Measurements from ENCODE around the gene SWI5.

DNA sequence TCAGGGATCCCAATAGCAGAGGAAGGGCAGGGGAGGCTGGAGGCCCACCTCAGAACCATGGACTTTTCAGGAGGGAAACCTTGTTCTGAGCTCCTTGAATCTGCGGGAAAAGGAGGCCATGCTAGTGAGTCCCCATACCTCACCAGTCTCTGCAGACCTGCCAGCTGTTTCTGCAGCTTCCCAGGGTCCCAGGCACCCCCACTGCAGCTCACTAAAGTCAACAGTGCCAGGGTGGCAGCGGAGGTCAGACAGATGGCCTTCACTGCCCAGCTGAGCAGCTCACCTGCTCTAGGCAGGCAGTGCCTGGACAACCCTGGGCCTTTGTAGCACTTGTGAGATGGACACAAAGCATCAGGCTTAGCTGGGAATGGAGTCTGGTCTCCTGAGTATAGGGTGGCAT lies 59.8 kb downstream of the SWI5 start:
- TF ChIP-seq, protein P1, sequence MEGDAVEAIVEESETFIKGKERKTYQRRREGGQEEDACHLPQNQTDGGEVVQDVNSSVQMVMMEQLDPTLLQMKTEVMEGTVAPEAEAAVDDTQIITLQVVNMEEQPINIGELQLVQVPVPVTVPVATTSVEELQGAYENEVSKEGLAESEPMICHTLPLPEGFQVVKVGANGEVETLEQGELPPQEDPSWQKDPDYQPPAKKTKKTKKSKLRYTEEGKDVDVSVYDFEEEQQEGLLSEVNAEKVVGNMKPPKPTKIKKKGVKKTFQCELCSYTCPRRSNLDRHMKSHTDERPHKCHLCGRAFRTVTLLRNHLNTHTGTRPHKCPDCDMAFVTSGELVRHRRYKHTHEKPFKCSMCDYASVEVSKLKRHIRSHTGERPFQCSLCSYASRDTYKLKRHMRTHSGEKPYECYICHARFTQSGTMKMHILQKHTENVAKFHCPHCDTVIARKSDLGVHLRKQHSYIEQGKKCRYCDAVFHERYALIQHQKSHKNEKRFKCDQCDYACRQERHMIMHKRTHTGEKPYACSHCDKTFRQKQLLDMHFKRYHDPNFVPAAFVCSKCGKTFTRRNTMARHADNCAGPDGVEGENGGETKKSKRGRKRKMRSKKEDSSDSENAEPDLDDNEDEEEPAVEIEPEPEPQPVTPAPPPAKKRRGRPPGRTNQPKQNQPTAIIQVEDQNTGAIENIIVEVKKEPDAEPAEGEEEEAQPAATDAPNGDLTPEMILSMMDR (IDR thresholded peaks at IDR 0.05) = no peak
- TF ChIP-seq POLR2A (IDR thresholded peaks at IDR 0.05) = no peak
